GM18505 (cell line): ENCODE results near the gene RPS15.

Experiments
- ATAC-seq: cut with Tn5 transposase; IDR thresholded peaks from one replicate; pipeline ENCODE4 v1.9.1; 2021; ENCODE audit not compliant: unreplicated experiment
- POLR2A ChIP-seq: IDR thresholded peaks from 4 replicates; pipeline ENCODE4 v1.6.1; 2011; ENCODE audit warnings: borderline replicate concordance; ENCODE audit not compliant: insufficient read depth, insufficient read length; ENCODE audit errors: extremely low read depth

RPS15 gene

DNA sequence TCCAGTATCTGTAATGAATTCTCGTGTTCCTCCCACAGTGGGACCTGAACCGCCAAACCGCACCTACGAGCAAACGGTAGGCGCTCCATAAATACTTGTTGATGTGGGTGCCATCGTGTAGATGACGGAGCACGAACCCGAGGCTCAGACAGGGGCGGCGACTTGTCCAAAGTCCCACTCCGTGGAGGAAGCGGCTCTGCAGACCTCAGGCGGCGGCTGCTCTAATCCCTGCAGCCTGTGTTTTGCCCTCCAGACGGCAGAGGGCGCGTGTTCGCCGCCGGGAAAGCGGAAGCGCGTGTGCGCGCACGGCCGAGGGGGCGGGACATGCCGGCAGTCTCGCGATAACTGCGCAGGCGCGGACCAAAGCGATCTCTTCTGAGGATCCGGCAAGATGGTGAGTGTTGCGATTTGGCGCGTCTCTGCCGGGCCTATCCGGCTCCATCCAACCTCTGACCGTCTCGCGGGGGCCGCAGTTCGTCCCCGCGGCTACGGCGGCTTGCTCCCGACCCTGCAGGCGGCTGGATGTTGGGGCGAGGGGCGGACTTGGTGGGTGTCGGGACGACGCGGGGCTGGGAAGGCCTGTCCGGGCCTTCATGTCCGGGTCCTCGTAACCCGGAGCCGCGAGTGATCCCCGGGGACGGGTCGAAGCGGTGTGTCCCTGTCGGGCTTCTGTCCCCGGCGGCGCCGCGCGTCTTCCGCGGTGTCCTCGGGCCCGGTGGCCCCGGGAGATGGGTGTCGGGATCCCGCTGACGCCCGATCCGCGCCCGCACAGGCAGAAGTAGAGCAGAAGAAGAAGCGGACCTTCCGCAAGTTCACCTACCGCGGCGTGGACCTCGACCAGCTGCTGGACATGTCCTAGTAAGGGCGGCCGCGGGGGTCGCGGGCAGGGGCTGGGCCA is at the start of gene RPS15:
TSS of gene RPS15 (plus strand) at position 362 of the 898 bp plus-strand sequence. CDS start at position 392, 30 bp downstream.
- peak; percentile 99 for TF ChIP-seq POLR2A
- ATAC-seq, result peak; percentile 77

DNA sequence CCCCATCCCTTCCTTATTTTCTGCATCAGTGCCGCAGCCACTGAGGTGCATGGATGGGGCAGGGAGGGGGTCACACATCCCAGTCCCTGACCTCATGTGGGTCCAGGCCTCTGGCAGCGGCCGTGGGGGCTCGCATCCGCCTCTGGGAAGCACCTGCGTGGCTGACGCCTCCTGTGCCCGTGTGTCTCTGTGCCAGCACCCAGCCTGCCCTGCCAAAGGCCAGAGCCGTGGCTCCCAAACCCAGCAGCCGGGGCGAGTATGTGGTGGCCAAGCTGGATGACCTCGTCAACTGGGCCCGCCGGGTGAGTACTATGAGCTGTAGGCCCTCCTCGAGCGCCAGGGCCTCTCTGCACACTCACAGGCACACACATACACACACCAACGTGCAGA is 49.6 kb upstream of the RPS15 start:
- ATAC-seq, result no peak

DNA sequence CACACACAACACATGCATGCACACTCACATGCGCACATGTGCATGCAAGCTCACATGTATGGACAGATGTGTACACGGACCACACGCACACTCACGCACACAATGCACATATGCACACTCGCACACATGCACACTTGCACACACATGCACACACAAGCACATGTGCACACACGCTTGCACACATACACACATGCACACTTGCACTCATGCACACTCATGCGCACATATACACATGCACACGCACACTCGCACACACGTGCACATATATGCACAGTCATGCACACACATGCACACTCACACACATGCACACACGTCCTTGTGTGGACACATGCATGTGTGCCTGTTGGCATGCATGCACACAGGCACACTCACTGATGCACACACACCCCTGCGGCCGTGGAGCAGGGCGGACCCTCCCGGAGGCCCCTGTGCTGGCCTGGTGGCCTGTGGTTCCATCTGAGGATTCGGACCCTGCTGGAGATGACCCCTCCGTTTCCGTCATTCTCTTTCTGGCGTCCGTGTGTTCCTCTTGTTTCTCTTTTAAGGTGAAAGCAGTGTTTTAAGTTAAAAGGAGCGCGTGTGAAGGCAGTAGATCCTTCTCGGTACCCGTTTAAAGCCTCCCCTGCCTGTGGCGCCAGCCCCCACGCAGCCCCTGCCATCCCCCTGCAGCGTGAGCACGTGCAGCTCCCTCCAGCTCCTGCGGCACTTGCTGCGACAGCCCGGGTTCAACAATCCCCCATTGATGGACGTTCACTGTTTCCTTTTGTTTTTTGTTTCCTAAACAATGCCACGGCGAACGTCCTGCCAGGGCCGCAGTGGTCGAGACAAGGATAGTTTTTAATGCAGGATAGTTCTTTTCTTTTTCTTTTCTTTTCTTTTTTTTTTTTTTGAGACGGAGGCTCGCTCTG is 48.9 kb upstream of the RPS15 start:
- TF ChIP-seq POLR2A, result no peak
- no peak for ATAC-seq

More for the DNA sequence above, 49.6 kb upstream of the RPS15 start:
- no peak for TF ChIP-seq POLR2A

DNA sequence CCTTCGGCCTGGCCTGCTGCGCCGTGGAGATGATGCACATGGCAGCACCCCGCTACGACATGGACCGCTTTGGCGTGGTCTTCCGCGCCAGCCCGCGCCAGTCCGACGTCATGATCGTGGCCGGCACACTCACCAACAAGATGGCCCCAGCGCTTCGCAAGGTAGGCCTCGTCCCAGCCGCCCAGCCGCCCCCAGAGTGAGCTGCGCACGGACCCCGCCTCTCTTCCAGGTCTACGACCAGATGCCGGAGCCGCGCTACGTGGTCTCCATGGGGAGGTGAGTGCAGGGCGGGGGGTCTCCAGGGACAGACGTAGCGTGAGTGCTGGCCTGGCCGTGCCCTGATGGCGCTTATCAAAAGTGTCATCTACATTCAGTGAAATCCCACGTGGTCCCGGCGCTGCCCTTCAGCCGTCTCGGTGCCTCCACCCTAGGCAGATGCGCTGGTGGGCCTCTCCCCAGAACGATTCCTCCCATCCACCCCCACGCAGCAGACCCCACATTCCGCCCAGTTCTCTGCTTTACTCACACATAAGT is 47.2 kb upstream of the RPS15 start:
- TF ChIP-seq POLR2A, result no peak
- no peak for ATAC-seq

DNA sequence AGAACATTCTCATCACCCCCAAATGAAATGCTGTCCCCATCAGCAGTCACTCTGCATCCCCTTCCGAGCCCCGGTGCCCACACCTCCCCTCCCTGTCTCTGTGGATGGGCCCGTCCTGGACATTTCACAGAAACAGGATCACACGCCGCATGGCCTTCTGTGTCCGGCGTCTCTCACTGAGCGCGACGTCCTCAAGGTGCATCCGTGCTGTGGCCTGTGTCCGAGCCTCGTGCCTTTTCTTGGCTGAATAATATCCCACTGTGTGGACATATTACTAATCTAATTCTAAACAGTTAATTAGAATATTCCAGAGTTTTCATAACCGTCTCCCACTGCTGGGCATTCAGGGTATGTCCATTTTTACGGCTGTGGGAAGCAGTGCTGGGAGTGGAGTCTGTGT is 45.8 kb upstream of the RPS15 start:
- no peak for ATAC-seq
- TF ChIP-seq POLR2A, result no peak

DNA sequence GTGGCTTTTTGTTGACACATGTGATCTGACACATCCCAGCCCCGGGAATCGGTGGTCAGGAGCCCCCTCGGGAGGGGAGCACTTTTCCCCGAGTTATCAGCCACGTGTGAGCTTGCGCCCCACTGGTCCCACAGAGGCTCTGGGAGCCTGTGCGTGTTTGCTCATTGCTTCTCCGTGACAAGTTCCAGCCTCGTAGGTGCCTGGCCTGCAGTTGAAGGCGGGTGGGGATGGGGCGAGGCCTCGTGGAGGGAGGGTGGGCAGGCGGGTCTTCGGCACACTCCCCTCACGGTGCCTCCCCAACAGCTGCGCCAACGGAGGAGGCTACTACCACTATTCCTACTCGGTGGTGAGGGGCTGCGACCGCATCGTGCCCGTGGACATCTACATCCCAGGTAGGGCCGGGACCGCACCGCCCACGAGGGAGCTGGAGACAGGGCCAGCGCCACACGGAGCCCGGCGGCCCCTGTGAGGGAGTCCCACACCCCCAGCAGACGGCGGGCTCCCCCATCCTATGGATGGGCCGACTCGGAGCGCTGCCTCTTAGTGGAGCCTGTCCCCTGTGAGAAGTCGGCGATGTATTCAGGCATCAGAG is 45.2 kb upstream of the RPS15 start:
- no peak for ATAC-seq
- TF ChIP-seq POLR2A, result no peak

DNA sequence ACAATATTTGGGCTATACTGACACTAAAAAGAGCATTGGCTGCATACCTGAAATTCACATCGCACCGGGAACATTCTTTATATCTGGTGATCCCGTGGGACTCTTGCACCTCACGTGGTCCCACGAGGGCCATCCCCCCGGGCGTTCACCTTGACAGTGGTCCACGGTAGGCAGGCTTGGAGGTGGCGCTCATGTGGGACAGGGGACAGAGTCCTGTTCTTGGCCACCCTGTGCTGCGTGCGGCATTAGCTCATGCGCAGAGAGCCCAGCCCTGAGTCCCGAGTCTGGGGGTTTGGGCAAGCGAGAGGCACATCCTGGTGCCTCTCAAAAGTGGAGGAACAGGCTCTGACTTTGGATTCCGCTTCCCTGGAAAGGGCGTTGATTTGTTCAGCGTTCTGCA is 44.4 kb upstream of the RPS15 start:
- no peak for TF ChIP-seq POLR2A
- ATAC-seq, result no peak

DNA sequence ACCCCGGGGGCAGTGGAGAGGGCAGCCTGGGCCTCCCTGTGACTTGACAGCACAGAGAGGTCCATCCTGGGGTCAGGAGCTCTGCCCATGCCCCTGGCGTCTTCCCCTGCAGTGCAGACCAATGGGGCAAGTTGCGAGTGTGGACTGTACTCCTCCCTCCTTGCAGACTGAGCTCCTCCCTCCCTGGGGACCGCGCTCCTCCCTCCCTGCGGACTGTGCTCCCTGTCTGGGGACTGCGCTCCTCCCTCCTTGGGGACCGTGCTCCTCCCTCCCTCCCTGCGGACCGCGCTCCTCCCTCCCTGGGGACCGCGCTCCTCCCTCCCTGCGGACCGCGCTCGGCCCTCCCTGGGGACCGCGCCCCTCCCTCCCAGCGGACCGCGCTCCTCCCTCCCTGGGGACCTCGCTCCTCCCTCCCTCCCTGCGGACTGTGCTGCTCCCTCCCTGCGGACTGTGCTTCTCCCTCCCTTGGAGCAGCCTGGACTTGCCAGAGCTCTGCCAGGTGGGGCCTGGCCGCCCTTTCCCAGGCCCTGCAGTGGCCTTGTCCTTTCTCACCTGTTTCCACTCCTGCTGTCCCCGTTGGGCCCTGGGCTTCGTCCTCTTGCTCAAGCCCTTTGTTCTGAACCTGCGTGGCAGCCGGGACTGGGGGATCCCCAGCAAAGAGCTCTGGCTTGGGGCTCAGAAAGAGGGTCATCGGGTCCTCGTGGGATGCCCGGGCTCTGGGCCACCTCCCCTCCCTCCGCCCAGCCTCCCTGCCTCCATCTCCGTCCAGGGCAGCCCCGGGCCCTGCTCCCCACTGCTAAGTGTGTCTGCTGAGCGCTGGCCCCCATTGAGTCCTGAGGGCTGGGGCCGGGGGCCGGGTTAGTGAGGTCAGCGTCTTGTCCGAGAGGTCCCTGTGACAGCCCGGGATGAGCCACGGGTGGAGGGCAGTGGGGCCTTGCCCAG is 43.7 kb upstream of the RPS15 start:
- no peak for ATAC-seq
- no peak for TF ChIP-seq POLR2A

DNA sequence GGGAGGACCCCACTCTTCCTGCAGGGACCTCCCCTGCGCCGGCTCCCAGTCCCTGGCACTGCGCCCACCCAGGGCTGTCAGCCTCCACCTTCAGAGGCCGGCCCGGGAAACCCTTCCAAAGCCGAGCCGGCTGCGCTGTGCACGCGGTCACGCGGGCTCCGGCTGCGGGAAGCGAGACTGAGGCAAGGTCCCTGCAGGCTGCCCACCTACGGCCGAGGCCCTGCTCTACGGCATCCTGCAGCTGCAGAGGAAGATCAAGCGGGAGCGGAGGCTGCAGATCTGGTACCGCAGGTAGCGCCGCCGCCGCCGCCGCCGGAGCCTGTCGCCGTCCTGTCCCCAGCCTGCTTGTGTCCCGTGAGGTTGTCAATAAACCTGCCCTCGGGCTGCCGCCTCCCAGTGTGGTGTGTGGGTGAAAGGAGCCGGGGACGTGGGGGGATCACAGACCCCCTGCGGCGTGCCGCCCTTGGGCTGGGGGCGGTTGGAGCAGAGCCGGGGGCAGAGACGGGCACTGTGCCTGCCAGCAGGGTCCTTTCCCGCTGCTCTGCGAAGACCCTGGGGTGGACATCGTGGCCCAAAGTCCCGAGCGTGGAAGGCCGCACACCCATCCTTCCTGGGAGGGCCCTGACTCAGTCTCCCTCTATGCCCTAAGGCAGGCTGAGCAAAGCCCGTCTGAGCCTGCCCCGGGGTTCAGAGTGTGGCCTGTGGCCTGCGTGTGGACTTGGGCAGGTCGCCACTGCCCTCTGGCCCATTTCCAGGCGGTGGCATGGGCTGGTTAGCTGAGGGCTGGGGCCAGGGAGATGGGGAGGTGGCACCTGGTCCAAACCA is 42.8 kb upstream of the RPS15 start:
- no peak for ATAC-seq
- TF ChIP-seq POLR2A, result no peak

DNA sequence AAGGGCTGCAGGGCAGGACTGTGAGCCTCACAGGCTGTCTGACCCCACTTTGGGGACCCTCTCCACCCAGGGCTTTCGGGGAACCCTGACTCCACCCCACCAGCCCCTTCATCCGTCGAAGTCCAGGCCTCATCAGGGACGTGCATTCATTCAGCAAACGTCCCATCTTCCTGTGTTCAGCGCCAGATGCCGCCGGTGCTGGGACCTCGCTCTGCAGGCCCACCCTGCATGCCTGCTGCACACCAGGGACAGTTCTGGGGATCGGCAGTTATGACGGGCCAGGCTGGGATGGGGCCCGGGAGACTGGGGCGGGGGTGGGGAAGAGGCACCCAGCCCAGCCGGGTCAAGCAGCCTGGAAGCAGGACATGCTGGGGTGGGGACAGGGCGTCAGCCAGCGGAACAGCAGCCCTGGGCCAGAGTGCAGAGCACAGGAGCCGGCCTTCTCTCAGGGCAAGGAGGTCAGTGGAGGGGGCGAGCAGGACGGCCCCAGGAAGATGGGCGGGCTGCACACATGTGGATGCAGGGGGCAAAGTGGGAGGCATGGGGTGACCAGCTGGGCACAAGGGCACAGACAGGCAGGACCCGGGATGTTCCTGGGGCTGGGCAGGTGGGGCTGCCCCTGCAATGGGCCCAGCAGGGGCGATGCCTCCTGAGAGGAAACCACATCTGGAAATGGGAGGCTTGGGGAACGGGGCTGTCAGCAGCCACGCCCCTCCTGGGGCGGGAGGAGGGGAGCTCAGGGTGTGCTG is 42.0 kb upstream of the RPS15 start:
- no peak for TF ChIP-seq POLR2A
- no peak for ATAC-seq
